Kasumi-1 (cell line): ENCODE data around the gene RINT1.
A peak's percentile ranks its signal among the peaks of the same experiment; 100 is the strongest.

Experiments used
- DNase-seq, 2 experiments: peaks; one replicate each; lab custom pipeline; 2025; lab: John Stamatoyannopoulos, UW

RINT1 gene

GRCh38 chr7:105599551-105599950, 67.5 kb downstream of the RINT1 start:
- DNase-seq: no peak

GRCh38 chr7:105600720-105601550, 68.9 kb downstream of the RINT1 start:
- no peak for DNase-seq

GRCh38 chr7:105602325-105603305, 70.6 kb downstream of the RINT1 start:
- no peak for DNase-seq

DNA sequence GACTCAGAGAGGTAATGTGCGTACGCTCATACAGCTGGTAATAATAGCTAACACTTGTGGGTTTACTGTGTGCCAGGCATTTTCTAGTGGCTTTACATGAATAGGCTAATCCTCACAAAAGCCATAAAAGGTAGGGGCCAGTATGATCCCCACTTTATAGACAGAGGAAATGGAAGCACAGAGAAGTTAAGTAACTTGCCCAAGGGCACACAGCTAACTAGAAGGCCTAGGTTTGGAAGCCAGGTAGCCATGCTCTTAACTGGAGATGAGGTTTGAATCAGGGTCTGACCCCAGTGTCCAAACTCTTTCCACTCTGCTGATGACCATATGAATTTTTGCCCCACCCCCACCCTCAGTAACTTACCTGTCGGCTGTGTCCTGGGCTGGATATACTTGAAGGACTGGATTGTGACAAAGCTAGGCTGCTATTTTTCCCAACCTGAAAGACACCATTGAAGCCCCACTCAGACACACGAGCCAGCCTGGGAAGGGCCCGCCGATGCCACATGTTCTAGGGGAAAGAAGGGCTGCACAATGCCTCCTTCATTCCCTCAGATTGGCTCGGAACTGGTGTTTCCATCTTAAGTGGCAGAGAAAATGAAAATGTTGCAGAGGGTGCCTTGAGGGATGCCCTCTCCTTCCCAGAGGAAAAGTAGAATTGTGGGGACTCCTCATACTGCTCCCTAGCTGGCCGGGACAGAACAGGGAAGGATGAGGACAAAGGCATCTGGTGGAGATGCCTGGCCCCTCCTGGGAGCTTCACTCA, 78.3 kb downstream of the RINT1 start:
- no peak for DNase-seq

- no peak for DNase-seq
Observed at GRCh38 chr7:105611856-105612775, 80.1 kb downstream of the RINT1 start.

DNA sequence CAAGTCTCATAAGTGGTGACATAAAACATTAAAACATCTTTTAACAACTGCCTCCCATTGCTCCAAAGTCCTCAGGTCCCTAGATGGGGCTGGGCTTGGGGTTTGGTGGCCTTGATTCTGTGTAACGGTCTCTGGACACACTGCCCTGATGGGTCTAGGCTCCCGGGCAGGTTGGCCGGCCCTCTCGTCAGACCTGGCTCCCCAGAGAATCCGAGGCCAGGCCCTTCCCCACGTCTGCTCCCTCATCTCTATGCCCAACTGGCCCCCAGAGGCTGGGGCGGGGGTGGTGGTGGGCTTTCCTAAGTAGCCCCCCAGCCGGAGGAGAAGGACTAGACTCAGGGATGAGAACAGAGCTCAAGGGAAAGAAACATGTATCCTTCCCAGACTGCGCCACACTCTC, 80.8 kb downstream of the RINT1 start:
- no peak for DNase-seq

- DNase-seq: no peak
Observed at GRCh38 chr7:105613611-105614330, 81.8 kb downstream of the RINT1 start.

GRCh38 chr7:105614341-105614840, 82.4 kb downstream of the RINT1 start:
- peak in 1 of 2 experiments; percentile 4 for DNase-seq
